HG03342 (cell line): Measurements from ENCODE around the gene IKZF4.

Source experiments
- ATAC-seq: cut with Tn5 transposase; IDR thresholded peaks from one replicate; pipeline ENCODE4 v1.9.1; 2021; ENCODE audit warnings: mild to moderate bottlenecking, moderate library complexity; ENCODE audit not compliant: unreplicated experiment

IKZF4 gene

DNA sequence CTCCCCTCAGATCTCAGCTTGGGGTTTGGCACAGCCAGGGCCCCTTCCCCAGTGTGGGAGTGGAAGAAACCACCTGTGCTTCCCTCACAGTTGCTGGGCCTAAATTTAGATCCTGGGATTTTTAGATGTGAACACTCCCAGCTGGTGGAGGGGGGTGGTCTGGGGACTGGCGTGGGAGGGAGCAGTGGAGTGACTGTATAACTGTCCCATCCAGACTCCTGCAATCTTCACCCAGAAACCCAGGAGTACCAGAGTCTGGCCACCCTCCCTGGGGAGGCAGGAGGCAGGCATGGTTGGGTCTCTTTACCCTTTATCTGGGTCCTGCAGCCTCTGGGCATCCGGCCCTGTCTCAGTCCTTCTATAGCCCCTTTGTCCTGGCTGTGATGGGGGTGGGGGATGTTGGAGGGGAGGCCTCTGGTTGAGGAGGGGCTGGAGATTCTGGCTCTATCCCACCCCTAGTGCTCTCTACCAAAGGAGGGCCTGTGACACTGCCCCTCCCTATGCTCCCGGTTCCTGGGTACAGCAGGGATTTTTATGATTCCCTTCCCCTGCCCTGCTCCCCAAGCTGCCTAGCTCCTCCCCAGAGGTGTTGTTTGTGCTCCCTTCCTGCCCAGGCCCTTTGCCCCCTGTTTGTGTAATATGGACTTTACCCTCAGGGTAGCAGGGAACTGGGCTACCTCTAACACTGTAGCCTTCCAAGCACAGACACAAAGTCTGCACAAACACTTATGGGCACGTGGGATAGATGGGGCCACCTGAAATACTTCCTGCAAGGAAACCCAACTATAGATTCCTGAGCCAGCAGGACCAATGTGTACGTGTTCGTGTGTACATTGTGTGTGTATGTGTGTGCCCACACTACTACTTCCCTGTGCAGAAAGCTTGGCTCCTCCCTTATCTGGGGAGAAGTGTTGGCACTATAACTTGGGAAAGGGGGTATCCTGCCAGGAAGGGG lies 60.8 kb downstream of the IKZF4 start:
- ATAC-seq = no peak

DNA sequence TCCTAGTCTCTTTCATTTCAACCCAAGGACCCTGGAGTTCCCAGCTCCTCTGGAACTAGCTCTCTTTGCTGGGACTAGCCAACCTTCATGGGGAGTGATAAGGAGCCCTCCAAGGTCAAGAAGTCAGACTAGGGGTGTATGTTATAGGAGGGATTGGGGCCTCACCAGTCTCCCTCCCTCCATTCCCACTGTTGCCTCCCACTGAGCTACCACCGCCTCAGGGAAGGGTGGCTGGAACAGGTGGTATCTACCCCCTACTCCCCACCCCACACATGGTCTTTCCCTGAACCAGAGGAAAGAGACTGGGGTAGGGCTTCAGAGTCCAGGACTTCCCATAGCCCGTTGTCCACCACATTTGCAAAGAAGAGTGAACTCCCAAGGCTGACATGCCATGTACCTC lies 61.5 kb downstream of the IKZF4 start:
- no peak for ATAC-seq

DNA sequence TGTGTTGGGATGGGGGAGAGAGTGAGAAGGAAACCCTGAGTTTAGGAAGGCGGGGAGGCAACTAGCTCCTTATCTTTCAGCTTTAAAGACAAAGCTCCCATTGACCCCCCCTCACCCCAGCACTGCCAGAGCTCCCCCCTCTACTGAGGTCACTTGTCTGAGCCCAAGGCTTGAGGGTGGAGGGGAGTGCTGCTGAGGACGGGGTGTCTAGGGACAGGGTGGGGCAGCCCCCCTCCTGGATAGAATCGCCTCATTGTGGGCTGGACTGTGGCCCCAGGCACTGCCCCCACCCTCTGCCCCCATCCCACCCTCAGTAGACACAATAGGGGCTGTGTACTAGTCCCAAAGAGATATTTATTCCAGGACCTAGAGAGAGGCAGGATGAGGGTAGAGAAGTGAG lies 62.1 kb downstream of the IKZF4 start:
- ATAC-seq = no peak

DNA sequence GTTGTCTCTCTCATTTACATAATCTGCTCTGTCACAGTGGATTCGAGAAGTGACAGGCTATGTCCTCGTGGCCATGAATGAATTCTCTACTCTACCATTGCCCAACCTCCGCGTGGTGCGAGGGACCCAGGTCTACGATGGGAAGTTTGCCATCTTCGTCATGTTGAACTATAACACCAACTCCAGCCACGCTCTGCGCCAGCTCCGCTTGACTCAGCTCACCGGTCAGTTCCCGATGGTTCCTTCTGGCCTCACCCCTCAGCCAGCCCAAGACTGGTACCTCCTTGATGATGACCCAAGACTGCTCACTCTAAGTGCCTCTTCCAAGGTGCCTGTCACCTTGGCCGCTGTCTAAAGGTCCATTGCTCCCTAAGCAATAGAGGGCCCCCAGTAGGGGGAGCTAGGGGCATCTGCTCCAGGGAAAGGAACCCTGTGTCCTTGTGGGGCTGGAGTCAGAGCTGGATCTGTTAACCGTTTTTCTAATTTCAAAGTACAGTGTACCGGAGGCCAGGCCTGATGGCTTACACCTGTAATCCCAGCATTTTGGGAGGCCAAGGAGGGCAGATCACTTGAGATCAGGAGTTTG lies 64.2 kb downstream of the IKZF4 start:
- ATAC-seq = no peak

DNA sequence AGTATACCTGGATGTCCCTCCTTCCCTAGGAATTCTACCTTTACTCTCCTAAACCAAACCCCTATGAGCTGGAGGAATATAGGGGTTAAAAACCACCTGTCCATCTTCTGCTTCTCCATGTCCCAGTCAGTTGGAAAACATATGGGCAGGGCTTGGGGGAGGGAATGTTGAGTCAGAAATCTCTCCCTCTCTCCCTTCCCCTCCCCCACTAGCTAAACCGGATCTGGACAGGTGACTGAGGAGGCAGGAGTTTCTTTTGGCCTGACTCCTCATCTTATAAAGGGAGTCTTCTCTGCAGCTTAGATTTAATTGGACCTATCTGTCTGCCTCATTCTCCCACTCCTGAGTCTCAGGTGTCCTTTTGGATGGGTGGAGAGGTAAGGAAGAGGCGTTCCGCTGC lies 65.3 kb downstream of the IKZF4 start:
- ATAC-seq = no peak

DNA sequence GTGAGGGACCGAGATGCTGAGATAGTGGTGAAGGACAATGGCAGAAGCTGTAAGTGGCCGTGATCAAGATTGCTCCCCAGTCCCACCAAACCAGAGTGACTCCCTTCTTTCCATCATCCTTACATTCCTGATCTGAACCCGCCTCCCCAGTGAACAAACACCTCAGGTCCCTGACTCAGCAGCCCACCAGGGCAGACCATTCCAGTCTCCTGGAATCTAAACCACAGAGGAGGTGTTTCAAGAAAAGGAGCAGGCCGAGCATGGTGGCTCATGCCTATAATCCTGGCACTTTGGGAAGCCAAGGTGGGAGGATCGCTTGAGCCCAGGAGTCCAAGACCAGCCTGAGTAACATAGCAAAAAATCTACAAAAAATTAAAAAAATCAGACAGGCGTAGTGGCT lies 65.8 kb downstream of the IKZF4 start:
- ATAC-seq = no peak

DNA sequence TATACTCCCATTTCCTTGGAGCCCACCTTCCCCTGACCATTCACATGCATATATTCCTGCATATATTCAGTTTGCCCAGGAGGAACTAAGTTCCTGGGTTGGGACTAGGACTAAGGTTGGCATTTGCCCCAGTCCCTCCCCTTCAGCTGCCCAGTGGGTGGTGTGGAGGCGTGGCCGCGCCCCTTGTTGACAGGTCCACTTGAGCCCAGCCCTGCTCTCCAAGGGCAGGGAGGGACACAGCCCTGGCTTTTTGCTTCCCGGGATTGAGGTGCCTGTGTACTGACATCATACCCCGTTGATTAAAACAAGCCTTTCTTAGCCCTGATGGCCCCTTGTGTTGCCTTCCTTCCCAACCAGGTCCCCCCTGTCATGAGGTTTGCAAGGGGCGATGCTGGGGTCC lies 66.4 kb downstream of the IKZF4 start:
- ATAC-seq = no peak
